ENCODE measurements around the gene SPAG9.
"Not testable (repeated sequence)": the region's sequence is repeated elsewhere in the genome, so short reads cannot be mapped to it uniquely, and the experiment has no call there.

Gene SPAG9

GRCh38 chr17:50955160-50955559 lies 165.5 kb downstream of the SPAG9 start:
- DNase-seq (ENCODE audit: low read depth in 2 of 2, low spot score in 1 of 2) = no peak

- no peak for DNase-seq (ENCODE audit: low read depth in 2 of 2, low spot score in 1 of 2)
Observed at GRCh38 chr17:50954641-50955121, 166.0 kb downstream of the SPAG9 start.

- DNase-seq (ENCODE audit: low read depth in 2 of 2, low spot score in 1 of 2) = no peak
Observed at GRCh38 chr17:50953831-50954601, 166.7 kb downstream of the SPAG9 start.

GRCh38 chr17:50953518-50953830 lies 167.2 kb downstream of the SPAG9 start:
- no peak for DNase-seq (ENCODE audit: low read depth in 2 of 2, low spot score in 1 of 2)

- DNase-seq (ENCODE audit: low read depth in 2 of 2, low spot score in 1 of 2) = no peak
Observed at GRCh38 chr17:50952889-50953288, 167.8 kb downstream of the SPAG9 start.

GRCh38 chr17:50952013-50952412 lies 168.7 kb downstream of the SPAG9 start:
- no peak for DNase-seq (ENCODE audit: low read depth in 2 of 2, low spot score in 1 of 2)

GRCh38 chr17:50949989-50950877 lies 170.4 kb downstream of the SPAG9 start:
- DNase-seq (ENCODE audit: low read depth in 2 of 2, low spot score in 1 of 2) = no peak

- DNase-seq (ENCODE audit: low read depth in 2 of 2, low spot score in 1 of 2) = no peak
Observed at GRCh38 chr17:50949128-50949988, 171.3 kb downstream of the SPAG9 start.

GRCh38 chr17:50948711-50949110 lies 172.0 kb downstream of the SPAG9 start:
- no peak for DNase-seq (ENCODE audit: low read depth in 2 of 2, low spot score in 1 of 2)

- no peak for DNase-seq (ENCODE audit: low read depth in 2 of 2, low spot score in 1 of 2)
Observed at GRCh38 chr17:50947782-50948543, 172.7 kb downstream of the SPAG9 start.

- no peak for DNase-seq (ENCODE audit: low read depth in 2 of 2, low spot score in 1 of 2)
Observed at GRCh38 chr17:50946891-50947781, 173.5 kb downstream of the SPAG9 start.

- DNase-seq (ENCODE audit: low read depth in 2 of 2, low spot score in 1 of 2) = no peak
Observed at GRCh38 chr17:50946223-50946890, 174.3 kb downstream of the SPAG9 start.

GRCh38 chr17:50945779-50946222 lies 174.9 kb downstream of the SPAG9 start:
- DNase-seq (ENCODE audit: low read depth in 2 of 2, low spot score in 1 of 2) = no peak

- DNase-seq (ENCODE audit: low read depth in 2 of 2, low spot score in 1 of 2) = no peak
Observed at GRCh38 chr17:50944902-50945720, 175.6 kb downstream of the SPAG9 start.

GRCh38 chr17:50944054-50944901 lies 176.4 kb downstream of the SPAG9 start:
- DNase-seq (ENCODE audit: low read depth in 2 of 2, low spot score in 1 of 2) = peak; percentile 27 to 48

GRCh38 chr17:50943575-50943933 lies 177.1 kb downstream of the SPAG9 start:
- no peak for DNase-seq (ENCODE audit: low read depth in 2 of 2, low spot score in 1 of 2)

GRCh38 chr17:50941676-50942048 lies 179.0 kb downstream of the SPAG9 start:
- not testable (repeated sequence) for DNase-seq (ENCODE audit: low read depth in 2 of 2, low spot score in 1 of 2)
